HCT116 (cell line): ENCODE measurements around the gene PAQR8. TPM values are rescaled to one million over a fixed set of nuclear protein-coding genes. Genes with fewer than 3 reads are reported as not detected.

Source experiments
- ATAC-seq: fragments of 200-7000 bp; cut with Tn5 transposase; 2 replicates; pipeline ENCODE4 v1.9.1; 2020; ENCODE audit warnings: mild to moderate bottlenecking, moderate library complexity
- BruUV-seq: library from RNA; stranded (reverse); fragments of 400-500 nt; replicated peaks from 2 replicates; lab custom pipeline; 2021; lab: Mats Ljungman, UMichigan
- CTCF ChIA-PET: fragments of 300-600 bp; sonication (Branson Sonifier 250); formaldehyde crosslinking; loops from one replicate; lab custom pipeline; 2021; ENCODE audit warnings: antibody characterized with exemption; lab: Charles Lee
- POLR2A ChIA-PET: fragments of 300-600, 350-600 bp; sonication (Branson Sonifier 250); formaldehyde crosslinking; loops from one replicate; lab custom pipeline; 2021; ENCODE audit warnings: antibody characterized with exemption; lab: Charles Lee
- RAD21 ChIA-PET, 2 experiments: fragments of 300-600 bp; sonication (Branson Sonifier 250); formaldehyde crosslinking; loops; one replicate each; lab custom pipeline; 2023; ENCODE audit warnings: low total read pairs in 2 of 2; ENCODE audit not compliant: uncharacterized antibody in 2 of 2, unreplicated experiment in 2 of 2, low non-redundant PET in 1 of 2; lab: Charles Lee
- DNase-seq: peaks from one replicate; pipeline ENCODE4 v3.0.0-alpha.2; 2010; ENCODE audit warnings: low read depth, low spot score
- H2AFZ ChIP-seq: fragments of 200-600 bp; shearing (Covaris generic), sonication (generic); 2 replicates; pipeline ENCODE4 v1.6.1; 2017; ENCODE audit warnings: low read depth, mixed run types, mixed read lengths, antibody characterized with exemption, low read length; ENCODE audit not compliant: poor library complexity, severe bottlenecking
- H3K27ac ChIP-seq: 2 replicates; pipeline ENCODE4 v1.5.1; 2012; ENCODE audit warnings: low read depth, low read length
- H3K27me3 ChIP-seq: fragments of 200-600 bp; sonication (generic); 2 replicates; pipeline ENCODE4 v1.6.1; 2016; ENCODE audit warnings: mixed run types, low read length, mixed read lengths; ENCODE audit not compliant: insufficient read depth
- H3K36me3 ChIP-seq, 2 experiments: fragments of 200-500 bp in 1 of 2; fragments of 200-600 bp in 1 of 2; sonication (Bioruptor generic) in 1 of 2; sonication (generic) in 1 of 2; 2 replicates each; pipeline versions ENCODE4 v1.5.1 to v1.6.1; 2014 to 2016; ENCODE audit warnings: low read length in 2 of 2, inconsistent platforms in 1 of 2, mixed read lengths in 1 of 2, mixed run types in 1 of 2; ENCODE audit not compliant: insufficient read depth in 2 of 2, control insufficient read depth in 1 of 2
- H3K4me1 ChIP-seq, 2 experiments: fragments of 200-600 bp in 1 of 2; sonication (generic) in 1 of 2; 2 replicates each; pipeline versions ENCODE4 v1.5.1 to v1.6.1; 2012 to 2017; ENCODE audit warnings: low read length in 2 of 2, inconsistent platforms in 1 of 2, mild to moderate bottlenecking in 1 of 2, mixed read lengths in 1 of 2, mixed run types in 1 of 2, moderate library complexity in 1 of 2; ENCODE audit not compliant: insufficient read depth in 2 of 2, control insufficient read depth in 1 of 2
- H3K4me2 ChIP-seq: fragments of 200-600 bp; sonication (generic); 2 replicates; pipeline ENCODE4 v1.6.1; 2017; ENCODE audit warnings: mixed run types, low read length, mixed read lengths
- H3K4me3 ChIP-seq, 2 experiments: fragments of 200-600 bp in 1 of 2; sonication (generic) in 1 of 2; replicated peaks in 1 of 2; 2 replicates each; pipeline ENCODE4 v1.5.1; 2011 to 2016; ENCODE audit warnings: low read length in 2 of 2, control low read depth in 1 of 2, low read depth in 1 of 2, mild to moderate bottlenecking in 1 of 2, mixed read lengths in 1 of 2, mixed run types in 1 of 2
- H3K79me2 ChIP-seq: fragments of 200-600 bp; sonication (generic); 2 replicates; pipeline ENCODE4 v1.6.1; 2017; ENCODE audit warnings: mild to moderate bottlenecking, mixed run types, low read length, moderate library complexity, mixed read lengths; ENCODE audit not compliant: insufficient read depth
- H3K9ac ChIP-seq: fragments of 200-600 bp; sonication (generic); 2 replicates; pipeline ENCODE4 v1.6.1; 2016; ENCODE audit warnings: low read length, mixed read lengths
- H3K9me2 ChIP-seq: fragments of 200-600 bp; sonication (generic), shearing (Covaris generic); 2 replicates; pipeline ENCODE4 v1.6.1; 2017; ENCODE audit warnings: mixed run types, mild to moderate bottlenecking, moderate library complexity; ENCODE audit not compliant: insufficient read depth
- H3K9me3 ChIP-seq, 2 experiments: fragments of 200-500 bp in 1 of 2; fragments of 200-600 bp in 1 of 2; sonication (Bioruptor generic) in 1 of 2; sonication (generic) in 1 of 2; 2 replicates each; pipeline ENCODE4 v1.6.1; 2014 to 2017; ENCODE audit warnings: low read length in 2 of 2, mixed read lengths in 2 of 2, inconsistent platforms in 1 of 2, low read depth in 1 of 2, mild to moderate bottlenecking in 1 of 2, mixed run types in 1 of 2, moderate library complexity in 1 of 2; ENCODE audit not compliant: control insufficient read depth in 1 of 2, insufficient read depth in 1 of 2
- H4K20me1 ChIP-seq: fragments of 200-600 bp; sonication (generic), shearing (Covaris generic); 2 replicates; pipeline ENCODE4 v1.6.1; 2017; ENCODE audit warnings: mixed run types, mild to moderate bottlenecking, moderate library complexity; ENCODE audit not compliant: insufficient read depth
- ATF3 ChIP-seq: IDR thresholded peaks from 2 replicates; pipeline ENCODE4 v1.6.1; 2012
- EGR1 ChIP-seq: IDR thresholded peaks from 2 replicates; pipeline ENCODE4 v1.6.1; 2012; ENCODE audit warnings: low read depth
- EZH2 ChIP-seq: fragments of 200-600 bp; sonication (generic); IDR thresholded peaks from 2 replicates; pipeline ENCODE4 v1.6.1; 2017; ENCODE audit warnings: antibody characterized with exemption, mixed run types
- FOSL1 ChIP-seq: IDR thresholded peaks from 2 replicates; pipeline ENCODE4 v1.6.1; 2012; ENCODE audit warnings: low read depth
- JUND ChIP-seq: IDR thresholded peaks from 2 replicates; pipeline ENCODE4 v1.6.1; 2012
- POLR2A ChIP-seq: IDR thresholded peaks from 2 replicates; pipeline ENCODE4 v1.7.0; 2011; ENCODE audit warnings: borderline replicate concordance; ENCODE audit not compliant: insufficient read depth, insufficient read length; ENCODE audit errors: extremely low read depth
- POLR2AphosphoS5 ChIP-seq: IDR thresholded peaks from 2 replicates; pipeline ENCODE4 v1.6.1; 2011; ENCODE audit warnings: mild to moderate bottlenecking, low read depth, low read length, moderate library complexity
- RAD21 ChIP-seq: IDR thresholded peaks from 2 replicates; pipeline ENCODE4 v1.6.1; 2012; ENCODE audit warnings: low read depth, mild to moderate bottlenecking
- REST ChIP-seq: IDR thresholded peaks from 2 replicates; pipeline ENCODE4 v1.6.1; 2012; ENCODE audit warnings: low read depth
- SIN3A ChIP-seq: IDR thresholded peaks from 2 replicates; pipeline ENCODE4 v1.6.1; 2012; ENCODE audit warnings: low read depth
- SP1 ChIP-seq: IDR thresholded peaks from 2 replicates; pipeline ENCODE4 v1.6.1; 2012; ENCODE audit warnings: low read depth
- SRF ChIP-seq: IDR thresholded peaks from 2 replicates; pipeline ENCODE4 v1.6.1; 2012; ENCODE audit warnings: low read depth
- YY1 ChIP-seq: IDR thresholded peaks from 2 replicates; pipeline ENCODE4 v1.6.1; 2011; ENCODE audit warnings: low read length, low read depth, moderate library complexity, mild to moderate bottlenecking; ENCODE audit not compliant: insufficient replicate concordance; ENCODE audit errors: extremely low read depth
- ZBTB33 ChIP-seq: IDR thresholded peaks from 2 replicates; pipeline ENCODE4 v1.6.1; 2011; ENCODE audit warnings: mild to moderate bottlenecking, low read length, moderate library complexity; ENCODE audit not compliant: insufficient replicate concordance; ENCODE audit errors: extremely low read depth
- ZFX ChIP-seq: fragments of 450-650 bp; IDR thresholded peaks from 2 replicates; pipeline ENCODE4 v1.6.1; 2017
- ZNF274 ChIP-seq: fragments of 200-500 bp; sonication (Bioruptor generic); IDR thresholded peaks from 2 replicates; pipeline ENCODE4 v1.6.1; 2014; ENCODE audit warnings: mild to moderate bottlenecking, low read depth, low read length, inconsistent platforms
- intact Hi-C: fragments of 100-400 bp; cut with micrococcal nuclease; formaldehyde crosslinking; loops from 2 replicates; pipeline ENCODE4 v1.10.0; 2022
- total RNA-seq: library from RNA; stranded (reverse); gene quantifications from one replicate; pipeline ENCODE4 v1.2.1, GENCODE V29; 2021; ENCODE audit not compliant: unreplicated experiment
- TF ChIP-seq, protein P1 (sequence below): IDR thresholded peaks from 2 replicates; pipeline ENCODE4 v1.6.1; 2012

PAQR8 gene
- total RNA-seq, 1 experiment from 2014 or later: 5.9 TPM

- TF ChIP-seq ZBTB33 (no peak), EZH2 (no peak), RAD21 (no peak), POLR2AphosphoS5 (no peak), FOSL1 (peak; percentile 49; the same call in 1 of the 2 replicates), ZFX (no peak), YY1 (no peak)
- TF ChIP-seq, protein P1, sequence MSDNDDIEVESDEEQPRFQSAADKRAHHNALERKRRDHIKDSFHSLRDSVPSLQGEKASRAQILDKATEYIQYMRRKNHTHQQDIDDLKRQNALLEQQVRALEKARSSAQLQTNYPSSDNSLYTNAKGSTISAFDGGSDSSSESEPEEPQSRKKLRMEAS: 0 out of 2 replicates have a peak, but pooled peaks have one; percentile 9
Measured at GRCh38 chr6:52417675-52418111, 55.7 kb downstream of the PAQR8 start (continued).

DNA sequence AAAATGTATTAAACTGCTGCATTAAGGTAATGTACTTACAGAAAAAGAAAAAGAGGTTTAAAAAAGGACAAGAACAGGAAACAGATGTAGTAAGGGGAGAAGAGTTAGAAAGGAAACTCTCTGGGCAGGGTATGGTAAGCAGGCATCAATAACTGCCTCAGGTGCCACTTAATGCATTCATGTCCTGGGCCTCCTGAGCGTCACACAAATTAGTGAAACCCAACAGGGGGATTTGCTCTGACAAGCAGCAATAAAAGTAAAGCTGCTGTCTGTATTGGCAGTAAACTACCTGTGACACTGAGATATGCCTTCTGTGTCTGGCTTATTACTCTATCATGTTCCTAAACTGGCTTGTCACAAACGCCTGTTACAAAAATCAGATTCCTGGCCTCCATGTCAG, 56.7 kb downstream of the PAQR8 start:
- DNase-seq (no peak), ATAC-seq (no peak)
- Histone ChIP-seq H3K4me1 (peaks cover 15 to 52% of the 10 kb centered on the region in 2 experiments), H3K4me3 (no peak overlapping the region), H3K9me2 (no peaks in the 10 kb centered on the region), H3K27me3 (no peaks in the 10 kb centered on the region), H3K9ac (no peak overlapping the region), H3K27ac (no peak overlapping the region), H3K4me2 (no peak overlapping the region), H3K9me3 (no peaks in the 10 kb centered on the region), H3K79me2 (no peaks in the 10 kb centered on the region), H2AFZ (no peak overlapping the region), H4K20me1 (no peaks in the 10 kb centered on the region), H3K36me3 (no peaks in the 10 kb centered on the region)
- ChIA-PET POLR2A (no interaction called here), RAD21 (interaction anchor here in 1 of 2 experiments (1.7 kb wide), 1 partner anchor 234 kb away, joined by 4 read pairs; no protein-coding TSS in a partner anchor), CTCF (interaction anchor here (1.2 to 4.0 kb wide), 3 partner anchors 158 to 244 kb away, joined by 3 to 20 read pairs (median 3); no protein-coding TSS in a partner anchor)
- intact Hi-C loops: loop anchor here (5.0 kb wide), 1 partner anchor 159 kb away; the partner anchor contains the start of gene TRAM2
- no TSS peak for BruUV-seq
- TF ChIP-seq ATF3 (no peak), ZFX (no peak), POLR2AphosphoS5 (no peak), ZNF274 (no peak), EGR1 (no peak), SRF (no peak), FOSL1 (no peak), JUND (no peak), SIN3A (no peak), REST (no peak), RAD21 (no peak), SP1 (no peak), POLR2A (no peak), ZBTB33 (no peak)
- TF ChIP-seq, protein P1: no peak
